ENCODE results near the gene XPA. TPM values are rescaled to one million over a fixed set of nuclear protein-coding genes. Genes with fewer than 3 reads are reported as not detected.
"Not testable (repeated sequence)": the region's sequence is repeated elsewhere in the genome, so short reads cannot be mapped to it uniquely, and the experiment has no call there.

XPA gene
- 10 to 100 TPM in 1 of 2 experiments, 1 to 10 TPM in 1; 8.7 to 11.1 TPM for total RNA-seq

- ChIA-PET POLR2A (interaction anchor here (0.6 to 2.3 kb wide), 5 partner anchors 46 to 551 kb away, joined by 3 to 10 read pairs (median 4); partner anchors contain the start of genes NCBP1 and TSTD2), CTCF (interaction anchor here (0.5 to 2.0 kb wide), 9 partner anchors 9 to 338 kb away, joined by 3 to 10 read pairs (median 3); partner anchors contain the start of genes NCBP1 and TSTD2)
- peak within 1 kb of the TSS; percentile 81 for H3K4me3 Mint-ChIP-seq
- intact Hi-C loops (cut with DNase I, micrococcal nuclease) = loop anchor here (1.0 to 10.0 kb wide), 12 partner anchors 64 to 842 kb away; partner anchors contain the start of genes ANP32B (in 2 of the 2), NCBP1 (in 2 of the 2), TBC1D2 (in 2 of the 2) and TSTD2 (in 2 of the 2)
- ATAC-seq (peak; percentile 95), DNase-seq (peak; percentile 98)
- H3K27ac Mint-ChIP-seq = peak within 1 kb of the TSS; percentile 92
- H3K36me3 Mint-ChIP-seq (ENCODE audit: low read depth) = peaks cover 8% of the 10 kb centered on the region
- peaks cover 45% of the 10 kb centered on the region for H3K4me1 Mint-ChIP-seq
- H3K9me3 Mint-ChIP-seq (ENCODE audit: low read depth) = no peaks in the 10 kb centered on the region
- peaks cover 2% of the 10 kb centered on the region for H3K27me3 Mint-ChIP-seq
These were observed at the start of gene XPA for GRCh38 chr9:97696803-97697601. TSS of gene XPA (minus strand) at chr9:97697340. CDS start at chr9:97697292, 48 bp downstream.

GRCh38 chr9:97744710-97745708 lies 47.9 kb upstream of the XPA start:
- DNase-seq (no peak), ATAC-seq (no peak)
- Mint-ChIP-seq H3K4me3 (no peak overlapping the region), H3K9me3 (ENCODE audit: low read depth) (no peaks in the 10 kb centered on the region), H3K27ac (no peak overlapping the region), H3K4me1 (peaks cover 6% of the 10 kb centered on the region), H3K27me3 (peaks cover 54% of the 10 kb centered on the region), H3K36me3 (ENCODE audit: low read depth) (peaks cover 5% of the 10 kb centered on the region)
- intact Hi-C loops (cut with DNase I, micrococcal nuclease) = no loop called here
- POLR2A ChIA-PET = no interaction called here
- CTCF ChIA-PET = no interaction called here

GRCh38 chr9:97744025-97744424 lies 46.9 kb upstream of the XPA start:
- POLR2A ChIA-PET; H3K9me3 Mint-ChIP-seq (ENCODE audit: low read depth); CTCF ChIA-PET; ATAC-seq; DNase-seq; H3K4me1 Mint-ChIP-seq; H3K27ac Mint-ChIP-seq; H3K36me3 Mint-ChIP-seq (ENCODE audit: low read depth); H3K4me3 Mint-ChIP-seq; intact Hi-C loops (cut with DNase I, micrococcal nuclease): not testable (repeated sequence)
- peaks cover 60% of the 10 kb centered on the region for H3K27me3 Mint-ChIP-seq

- ChIA-PET POLR2A (no interaction called here), CTCF (interaction anchor here (0.5 kb wide), 1 partner anchor 366 kb away, joined by 3 read pairs; no protein-coding TSS in a partner anchor)
- intact Hi-C loops (cut with DNase I, micrococcal nuclease) = no loop called here
- ATAC-seq = no peak
- DNase-seq = no peak
- peaks cover 6% of the 10 kb centered on the region for H3K4me1 Mint-ChIP-seq
- no peak overlapping the region for H3K27ac Mint-ChIP-seq
- H3K27me3 Mint-ChIP-seq = peaks cover 63% of the 10 kb centered on the region
- peaks cover 5% of the 10 kb centered on the region for H3K36me3 Mint-ChIP-seq (ENCODE audit: low read depth)
- no peak overlapping the region for H3K4me3 Mint-ChIP-seq
- H3K9me3 Mint-ChIP-seq (ENCODE audit: low read depth) = no peaks in the 10 kb centered on the region
These were observed 45.4 kb upstream of the XPA start for GRCh38 chr9:97742545-97742944.

DNA sequence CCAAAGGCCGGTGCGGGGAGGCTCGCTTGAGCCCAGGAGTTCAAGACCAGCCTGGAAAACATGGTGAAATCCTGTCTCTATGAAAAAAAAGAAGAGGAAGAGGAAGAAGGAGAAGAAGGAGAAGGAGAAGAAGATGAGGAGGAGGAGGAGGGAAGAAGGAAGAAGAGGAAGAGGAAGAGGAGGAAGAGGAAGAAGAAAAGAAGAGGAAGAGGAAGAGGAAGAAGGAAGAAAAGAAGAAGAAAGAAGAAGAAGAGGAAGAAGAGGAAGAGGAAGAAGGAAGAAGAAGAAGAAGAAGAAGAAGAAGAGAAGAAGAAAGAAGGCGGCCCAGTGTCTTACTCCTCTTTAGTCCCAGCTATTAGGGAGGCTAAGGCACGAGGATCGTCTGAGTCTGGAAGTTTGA lies 44.8 kb upstream of the XPA start:
- Mint-ChIP-seq H3K4me1 (peaks cover 6% of the 10 kb centered on the region), H3K9me3 (ENCODE audit: low read depth) (no peaks in the 10 kb centered on the region), H3K36me3 (ENCODE audit: low read depth) (peaks cover 5% of the 10 kb centered on the region), H3K4me3 (no peak overlapping the region), H3K27me3 (peaks cover 62% of the 10 kb centered on the region), H3K27ac (no peak overlapping the region)
- intact Hi-C loops (cut with DNase I, micrococcal nuclease) = no loop called here
- ChIA-PET POLR2A (no interaction called here), CTCF (interaction anchor here (0.5 kb wide), 1 partner anchor 366 kb away, joined by 3 read pairs; no protein-coding TSS in a partner anchor)
- no peak for DNase-seq
- ATAC-seq = no peak

DNA sequence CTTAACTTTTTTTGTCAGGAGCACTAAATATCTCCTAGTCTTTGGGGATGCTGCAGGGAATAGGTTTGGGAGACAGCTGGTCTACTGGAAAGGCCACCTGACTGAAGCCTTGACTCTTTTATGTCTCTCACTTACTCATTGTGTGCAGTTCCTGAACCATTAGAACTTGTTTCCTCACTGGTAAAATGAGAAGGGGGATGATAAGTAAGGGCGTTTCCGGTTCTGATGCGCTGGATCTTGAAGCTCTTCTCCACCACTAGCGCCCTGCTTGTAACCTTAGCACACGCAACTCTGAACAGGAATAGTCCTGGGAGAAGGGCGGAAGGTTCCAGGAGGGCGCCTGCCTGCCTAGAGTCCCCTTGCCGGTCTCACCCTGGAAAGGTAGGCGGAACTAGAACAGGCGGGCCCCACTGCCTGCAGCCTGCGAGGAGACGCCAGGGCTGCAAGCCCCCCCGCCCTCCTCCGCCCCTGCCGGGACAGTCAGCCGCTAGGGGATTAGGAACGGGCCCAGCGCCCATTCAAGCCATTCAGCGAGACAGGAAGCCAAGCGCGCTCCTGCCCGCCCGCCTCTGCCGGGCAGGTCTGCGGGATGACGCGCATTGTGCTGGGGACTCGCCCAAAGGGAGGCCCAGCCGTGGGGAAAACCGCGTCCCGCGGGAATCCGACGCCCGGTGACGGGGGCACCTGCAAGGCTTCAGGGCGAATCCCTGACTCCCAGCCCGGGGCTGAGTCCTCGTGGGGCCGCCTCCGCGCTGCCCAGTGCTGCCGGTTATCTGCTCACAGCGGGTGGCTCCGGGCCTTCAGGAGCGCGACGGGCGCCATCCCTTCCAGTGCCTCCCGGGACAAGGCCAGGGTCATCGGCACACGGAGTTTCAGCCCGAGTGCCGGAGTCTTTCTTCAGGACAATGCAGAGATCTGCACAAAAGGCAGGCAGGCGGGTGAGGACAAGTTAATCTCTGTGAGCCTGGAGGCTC lies 44.0 kb upstream of the XPA start:
- peak; percentile 82 for ATAC-seq
- ChIA-PET POLR2A (no interaction called here), CTCF (no interaction called here)
- Mint-ChIP-seq H3K27me3 (peaks cover 59% of the 10 kb centered on the region), H3K36me3 (ENCODE audit: low read depth) (peaks cover 5% of the 10 kb centered on the region), H3K27ac (no peak overlapping the region), H3K4me1 (peaks cover 6% of the 10 kb centered on the region), H3K9me3 (ENCODE audit: low read depth) (no peaks in the 10 kb centered on the region), H3K4me3 (peak overlapping the region; percentile 26)
- intact Hi-C loops (cut with DNase I, micrococcal nuclease) = no loop called here
- DNase-seq = peak; percentile 67

- intact Hi-C loops (cut with DNase I, micrococcal nuclease) = no loop called here
- H3K9me3 Mint-ChIP-seq (ENCODE audit: low read depth) = no peaks in the 10 kb centered on the region
- peaks cover 6% of the 10 kb centered on the region for H3K4me1 Mint-ChIP-seq
- H3K4me3 Mint-ChIP-seq = no peak overlapping the region
- peak; percentile 10 for DNase-seq
- ChIA-PET CTCF (interaction anchor here (1.2 to 2.3 kb wide), 2 partner anchors 10 kb away, joined by 5 to 7 read pairs; no protein-coding TSS in a partner anchor), POLR2A (no interaction called here)
- H3K27ac Mint-ChIP-seq = no peak overlapping the region
- H3K27me3 Mint-ChIP-seq = peaks cover 34% of the 10 kb centered on the region
- peaks cover 5% of the 10 kb centered on the region for H3K36me3 Mint-ChIP-seq (ENCODE audit: low read depth)
- ATAC-seq = no peak
These were observed 40.3 kb upstream of the XPA start for GRCh38 chr9:97737429-97737828.

DNA sequence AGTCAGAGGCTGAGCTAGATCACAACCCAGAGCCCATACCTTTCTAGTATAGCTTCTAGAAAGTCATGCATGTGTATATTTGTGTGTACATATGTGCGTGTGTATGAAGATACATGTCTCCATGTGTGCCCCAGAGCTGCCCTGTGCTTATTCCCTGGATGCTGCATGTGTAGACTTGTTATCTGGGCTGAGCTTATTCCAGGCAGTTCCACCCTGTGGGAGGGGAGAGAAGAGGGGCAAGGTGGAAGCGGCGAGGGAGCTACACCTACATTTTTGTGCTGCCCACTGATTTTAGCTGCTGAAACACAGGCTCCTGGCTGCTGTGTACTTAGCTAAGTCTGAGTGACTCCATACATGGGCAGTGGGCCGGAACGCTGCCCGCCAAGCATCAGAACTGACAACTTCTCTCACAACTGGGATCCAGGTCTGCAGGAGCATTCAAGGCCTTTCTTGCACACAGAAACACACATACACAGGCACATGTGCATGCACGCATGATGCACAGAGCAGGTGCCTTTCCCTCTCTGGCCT lies 38.0 kb upstream of the XPA start:
- ATAC-seq (no peak), DNase-seq (no peak)
- Mint-ChIP-seq H3K27me3 (peaks cover 17% of the 10 kb centered on the region), H3K36me3 (ENCODE audit: low read depth) (no peaks in the 10 kb centered on the region), H3K4me1 (no peaks in the 10 kb centered on the region), H3K27ac (no peak overlapping the region), H3K9me3 (ENCODE audit: low read depth) (no peaks in the 10 kb centered on the region), H3K4me3 (no peak overlapping the region)
- ChIA-PET CTCF (interaction anchor here (0.8 to 1.1 kb wide), 3 partner anchors 31 to 166 kb away, joined by 3 read pairs; no protein-coding TSS in a partner anchor), POLR2A (no interaction called here)
- intact Hi-C loops (cut with DNase I, micrococcal nuclease) = no loop called here

GRCh38 chr9:97726716-97727115 lies 29.6 kb upstream of the XPA start:
- Mint-ChIP-seq H3K36me3 (ENCODE audit: low read depth) (no peaks in the 10 kb centered on the region), H3K27me3 (peaks cover 8% of the 10 kb centered on the region), H3K27ac (no peak overlapping the region), H3K4me3 (no peak overlapping the region), H3K4me1 (no peaks in the 10 kb centered on the region), H3K9me3 (ENCODE audit: low read depth) (no peaks in the 10 kb centered on the region)
- CTCF ChIA-PET = interaction anchor here (0.7 to 2.6 kb wide), 3 partner anchors 8 to 10 kb away, joined by 5 to 7 read pairs (median 7); no protein-coding TSS in a partner anchor
- ATAC-seq (no peak), DNase-seq (no peak)
- POLR2A ChIA-PET = no interaction called here
- intact Hi-C loops (cut with DNase I, micrococcal nuclease) = no loop called here

- H3K36me3 Mint-ChIP-seq (ENCODE audit: low read depth) = no peaks in the 10 kb centered on the region
- CTCF ChIA-PET = interaction anchor here (0.8 kb wide), 1 partner anchor 9 kb away, joined by 3 read pairs; no protein-coding TSS in a partner anchor
- ATAC-seq (no peak), DNase-seq (no peak)
- H3K9me3 Mint-ChIP-seq (ENCODE audit: low read depth) = peaks cover 2% of the 10 kb centered on the region
- no peaks in the 10 kb centered on the region for H3K4me1 Mint-ChIP-seq
- POLR2A ChIA-PET = no interaction called here
- peaks cover 14% of the 10 kb centered on the region for H3K27me3 Mint-ChIP-seq
- intact Hi-C loops (cut with DNase I, micrococcal nuclease) = loop anchor here in 1 of 2 experiments (5.0 kb wide), 1 partner anchor 38 kb away; no protein-coding TSS in a partner anchor
- H3K4me3 Mint-ChIP-seq = no peak overlapping the region
- no peak overlapping the region for H3K27ac Mint-ChIP-seq
These were observed 26.7 kb upstream of the XPA start for GRCh38 chr9:97723819-97724218.
